K562 (cell line): ENCODE data around the gene TYW3. TPM values are rescaled to one million over a fixed set of nuclear protein-coding genes. Genes with fewer than 3 reads are reported as not detected.

ENCODE experiments used
- BCOR ChIP-seq: fragments of 450-650 bp; IDR thresholded peaks from 2 replicates; pipeline ENCODE4 v1.6.1; 2016
- GTF3C2 ChIP-seq: IDR thresholded peaks from 3 replicates; pipeline ENCODE4 v1.6.1; 2011; ENCODE audit warnings: borderline replicate concordance, mild to moderate bottlenecking, moderate library complexity; ENCODE audit not compliant: insufficient read length; ENCODE audit errors: extremely low read depth
- HOMEZ ChIP-seq: fragments of 250-450 bp; sonication (Bioruptor Pico); IDR thresholded peaks from 2 replicates; pipeline ENCODE4 v1.4.0; 2020; ENCODE audit warnings: mild to moderate bottlenecking, moderate library complexity
- ZNF316 ChIP-seq: fragments of 450-650 bp; IDR thresholded peaks from 2 replicates; pipeline ENCODE4 v1.6.1; 2016
- ZZZ3 ChIP-seq: fragments of 450-650 bp; IDR thresholded peaks from 2 replicates; pipeline ENCODE4 v1.6.1; 2016; ENCODE audit warnings: antibody characterized with exemption, mild to moderate bottlenecking, moderate library complexity
- polyA plus RNA-seq, 8 experiments: library from polyadenylated mRNA; depleted of rRNA in 4 of 8; stranded (reverse) in 5 of 8; unstranded in 3 of 8; fragments of >200 nt; fragmentation: Nextera tagmentation in 2 of 8; fragmentation: Illumina TruSeq in 1 of 8; extraction: Ambion mirVana in 2 of 8; extraction: Trizol in 1 of 8; gene quantifications; 2 replicates each; pipeline versions ENCODE4 v1.2.1 to v1.2.3, GENCODE V29; 2011 to 2014; ENCODE audit warnings: inconsistent platforms in 1 of 8, missing spikeins in 1 of 8
- total RNA-seq, 7 experiments: library from RNA; depleted of rRNA in 6 of 7; stranded (reverse); fragments of >200 nt in 6 of 7; fragmentation: Illumina TruSeq in 2 of 7; extraction: Trizol in 2 of 7; gene quantifications; 2 replicates each; pipeline versions ENCODE4 v1.2.1 to v1.2.3, GENCODE V29; 2011 to 2021; ENCODE audit warnings: low replicate concordance in 1 of 7

TYW3 gene
- total and polyA plus RNA-seq, 9 of the 15 experiments (the other 6 are each of a cell fraction or from before 2014, with no cell fraction given), result 22.0 to 54.0 (median 41.1) TPM

- TF ChIP-seq BCOR, result no peak
- TF ChIP-seq ZNF316, result no peak
- no peak for TF ChIP-seq GTF3C2
- no peak for TF ChIP-seq HOMEZ (CRISPR knock-in tag)
- no peak for TF ChIP-seq ZZZ3
- TF ChIP-seq, all 486 proteins: peak for 0
Observed at GRCh38 chr1:74686928-74687327, 46.0 kb upstream of the TYW3 start (continued).
